NB4 (cell line): Measurements from ENCODE around the gene ADAMTS16.

Source experiments
- MAX ChIP-seq: IDR thresholded peaks from 2 replicates; pipeline ENCODE4 v1.6.1; 2011; ENCODE audit warnings: low read depth, low read length
- POLR2A ChIP-seq: IDR thresholded peaks from 2 replicates; pipeline ENCODE4 v1.6.1; 2011; ENCODE audit warnings: mild to moderate bottlenecking; ENCODE audit not compliant: insufficient read length; ENCODE audit errors: extremely low read depth
- TF ChIP-seq, protein P1 (sequence below): IDR thresholded peaks from one replicate; pipeline ENCODE4 v1.5.1; 2012; ENCODE audit warnings: low read depth, low read length

DNA sequence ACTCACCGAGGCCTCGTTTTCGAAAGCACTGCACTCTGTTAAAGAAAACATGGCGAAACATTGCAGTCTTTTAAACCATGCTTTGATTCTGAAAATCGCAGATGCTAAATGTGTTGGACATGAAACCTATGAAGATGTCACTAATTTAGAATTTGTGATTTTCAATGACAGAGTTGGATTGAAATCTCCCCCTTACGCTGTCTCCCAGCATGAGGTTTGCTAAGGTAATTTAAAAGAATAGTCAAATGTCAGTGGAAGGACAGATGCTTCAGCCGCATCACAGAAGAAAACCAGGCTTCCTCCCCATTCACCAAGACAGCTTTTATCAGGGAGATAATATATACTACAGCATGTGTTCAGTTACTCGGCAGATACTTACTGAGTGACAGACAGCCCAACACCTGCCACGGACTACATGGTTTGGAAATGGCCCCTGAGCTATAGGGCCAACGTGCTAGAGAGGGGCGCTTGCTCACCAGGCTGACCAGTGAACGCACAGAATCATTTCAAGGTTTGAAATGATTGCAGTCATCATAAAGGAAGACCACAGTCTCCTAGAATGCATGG lies 136.9 kb downstream of the ADAMTS16 start:
- TF ChIP-seq, protein P1, sequence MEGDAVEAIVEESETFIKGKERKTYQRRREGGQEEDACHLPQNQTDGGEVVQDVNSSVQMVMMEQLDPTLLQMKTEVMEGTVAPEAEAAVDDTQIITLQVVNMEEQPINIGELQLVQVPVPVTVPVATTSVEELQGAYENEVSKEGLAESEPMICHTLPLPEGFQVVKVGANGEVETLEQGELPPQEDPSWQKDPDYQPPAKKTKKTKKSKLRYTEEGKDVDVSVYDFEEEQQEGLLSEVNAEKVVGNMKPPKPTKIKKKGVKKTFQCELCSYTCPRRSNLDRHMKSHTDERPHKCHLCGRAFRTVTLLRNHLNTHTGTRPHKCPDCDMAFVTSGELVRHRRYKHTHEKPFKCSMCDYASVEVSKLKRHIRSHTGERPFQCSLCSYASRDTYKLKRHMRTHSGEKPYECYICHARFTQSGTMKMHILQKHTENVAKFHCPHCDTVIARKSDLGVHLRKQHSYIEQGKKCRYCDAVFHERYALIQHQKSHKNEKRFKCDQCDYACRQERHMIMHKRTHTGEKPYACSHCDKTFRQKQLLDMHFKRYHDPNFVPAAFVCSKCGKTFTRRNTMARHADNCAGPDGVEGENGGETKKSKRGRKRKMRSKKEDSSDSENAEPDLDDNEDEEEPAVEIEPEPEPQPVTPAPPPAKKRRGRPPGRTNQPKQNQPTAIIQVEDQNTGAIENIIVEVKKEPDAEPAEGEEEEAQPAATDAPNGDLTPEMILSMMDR: no peak
- TF ChIP-seq POLR2A (no peak), MAX (no peak)
